ENCODE data around the gene ATF3. TPM values are rescaled to one million over a fixed set of nuclear protein-coding genes. Genes with fewer than 3 reads are reported as not detected.
"Not testable (repeated sequence)": the region's sequence is repeated elsewhere in the genome, so short reads cannot be mapped to it uniquely, and the experiment has no call there.

The ATF3 gene
- total RNA-seq, 1 donor from 2014 or later: 28.9 TPM

- Histone ChIP-seq H3K4me3 (no peak overlapping the region), H3K36me3 (no peaks in the 10 kb centered on the region), H3K4me1 (peaks cover 44% of the 10 kb centered on the region), H3K27me3 (no peaks in the 10 kb centered on the region), H3K9me3 (no peaks in the 10 kb centered on the region), H3K27ac (no peak overlapping the region)
- TF ChIP-seq, protein P1, sequence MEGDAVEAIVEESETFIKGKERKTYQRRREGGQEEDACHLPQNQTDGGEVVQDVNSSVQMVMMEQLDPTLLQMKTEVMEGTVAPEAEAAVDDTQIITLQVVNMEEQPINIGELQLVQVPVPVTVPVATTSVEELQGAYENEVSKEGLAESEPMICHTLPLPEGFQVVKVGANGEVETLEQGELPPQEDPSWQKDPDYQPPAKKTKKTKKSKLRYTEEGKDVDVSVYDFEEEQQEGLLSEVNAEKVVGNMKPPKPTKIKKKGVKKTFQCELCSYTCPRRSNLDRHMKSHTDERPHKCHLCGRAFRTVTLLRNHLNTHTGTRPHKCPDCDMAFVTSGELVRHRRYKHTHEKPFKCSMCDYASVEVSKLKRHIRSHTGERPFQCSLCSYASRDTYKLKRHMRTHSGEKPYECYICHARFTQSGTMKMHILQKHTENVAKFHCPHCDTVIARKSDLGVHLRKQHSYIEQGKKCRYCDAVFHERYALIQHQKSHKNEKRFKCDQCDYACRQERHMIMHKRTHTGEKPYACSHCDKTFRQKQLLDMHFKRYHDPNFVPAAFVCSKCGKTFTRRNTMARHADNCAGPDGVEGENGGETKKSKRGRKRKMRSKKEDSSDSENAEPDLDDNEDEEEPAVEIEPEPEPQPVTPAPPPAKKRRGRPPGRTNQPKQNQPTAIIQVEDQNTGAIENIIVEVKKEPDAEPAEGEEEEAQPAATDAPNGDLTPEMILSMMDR (IDR thresholded peaks at IDR 0.05): no peak
- no peak for ATAC-seq
- intact Hi-C loops (cut with DNase I): no loop called here
- no peak for DNase-seq
Measured at GRCh38 chr1:212633161-212633560, 24.6 kb downstream of the ATF3 start.

DNA sequence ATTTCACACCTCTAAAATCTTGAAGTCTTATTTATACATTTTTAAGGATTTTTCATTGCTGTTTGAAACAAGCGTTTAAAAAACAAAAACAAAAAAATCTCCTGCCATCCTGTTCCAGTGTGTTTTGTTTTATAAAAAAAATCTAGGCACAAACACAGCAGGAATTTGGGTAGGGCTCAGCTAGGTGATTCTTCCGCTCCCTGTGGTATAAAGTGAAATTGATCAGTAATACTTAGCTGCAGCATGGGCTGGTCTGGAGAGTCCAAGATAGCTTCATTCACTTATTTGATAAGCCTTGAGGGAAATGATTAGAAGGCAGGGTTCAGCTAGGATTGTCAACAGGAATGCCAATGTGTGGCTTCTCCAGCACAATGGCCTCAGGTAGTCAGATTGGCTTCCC is 25.7 kb downstream of the ATF3 start:
- DNase-seq (no peak), ATAC-seq (no peak)
- Histone ChIP-seq H3K36me3 (no peaks in the 10 kb centered on the region), H3K4me3 (no peak overlapping the region), H3K9me3 (no peaks in the 10 kb centered on the region), H3K4me1 (peaks cover 55% of the 10 kb centered on the region), H3K27me3 (no peaks in the 10 kb centered on the region), H3K27ac (no peak overlapping the region)
- intact Hi-C loops (cut with DNase I): no loop called here
- TF ChIP-seq, protein P1 (IDR thresholded peaks at IDR 0.05): no peak

DNA sequence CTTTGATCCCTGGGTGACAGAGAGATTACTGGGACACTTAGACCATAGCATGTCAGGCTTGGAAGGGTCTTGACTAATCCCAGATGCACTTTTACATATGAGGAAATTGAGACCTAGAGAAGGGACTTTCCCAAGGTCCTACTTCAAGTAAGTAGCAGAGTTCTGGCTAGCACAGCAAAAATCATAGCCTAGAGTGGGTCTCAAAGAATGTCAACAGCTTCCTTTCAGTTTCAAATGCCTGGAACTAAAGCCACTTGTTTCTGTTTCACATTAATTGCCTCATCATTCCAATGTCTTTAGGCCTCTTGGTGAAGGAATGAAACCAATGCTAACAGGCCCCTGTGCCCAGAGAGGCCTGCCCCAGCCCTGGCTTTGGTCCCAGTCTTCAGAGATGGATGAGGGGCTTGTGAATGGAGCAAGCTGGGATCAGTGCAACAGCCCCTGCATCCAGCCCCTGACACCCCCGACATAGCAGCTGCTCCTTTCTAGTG is 26.6 kb downstream of the ATF3 start:
- DNase-seq (peak; percentile 68), ATAC-seq (peak; percentile 68)
- Histone ChIP-seq H3K4me3 (no peak overlapping the region), H3K27ac (peak overlapping the region; percentile 84), H3K9me3 (no peaks in the 10 kb centered on the region), H3K36me3 (no peaks in the 10 kb centered on the region), H3K4me1 (peaks cover 49% of the 10 kb centered on the region), H3K27me3 (no peaks in the 10 kb centered on the region)
- TF ChIP-seq, protein P1 (IDR thresholded peaks at IDR 0.05): no peak
- intact Hi-C loops (cut with DNase I): no loop called here

GRCh38 chr1:212637902-212638301 is 29.3 kb downstream of the ATF3 start:
- no peaks in the 10 kb centered on the region for H3K27me3 ChIP-seq
- H3K27ac ChIP-seq: peak overlapping the region; percentile 76
- intact Hi-C loops (cut with DNase I): no loop called here
- TF ChIP-seq, protein P1 (IDR thresholded peaks at IDR 0.05): no peak
- H3K36me3 ChIP-seq: no peaks in the 10 kb centered on the region
- peak overlapping the region; percentile 25 for H3K4me3 ChIP-seq
- H3K4me1 ChIP-seq: peaks cover 47% of the 10 kb centered on the region
- no peaks in the 10 kb centered on the region for H3K9me3 ChIP-seq
- no peak for DNase-seq
- no peak for ATAC-seq

GRCh38 chr1:212638492-212639151 is 30.1 kb downstream of the ATF3 start:
- TF ChIP-seq, protein P1 (IDR thresholded peaks at IDR 0.05): no peak
- Histone ChIP-seq H3K4me3 (peak overlapping the region; percentile 25), H3K4me1 (peaks cover 47% of the 10 kb centered on the region), H3K27ac (peak overlapping the region; percentile 76), H3K36me3 (no peaks in the 10 kb centered on the region), H3K9me3 (no peaks in the 10 kb centered on the region), H3K27me3 (no peaks in the 10 kb centered on the region)
- DNase-seq (no peak), ATAC-seq (no peak)
- intact Hi-C loops (cut with DNase I): no loop called here

DNA sequence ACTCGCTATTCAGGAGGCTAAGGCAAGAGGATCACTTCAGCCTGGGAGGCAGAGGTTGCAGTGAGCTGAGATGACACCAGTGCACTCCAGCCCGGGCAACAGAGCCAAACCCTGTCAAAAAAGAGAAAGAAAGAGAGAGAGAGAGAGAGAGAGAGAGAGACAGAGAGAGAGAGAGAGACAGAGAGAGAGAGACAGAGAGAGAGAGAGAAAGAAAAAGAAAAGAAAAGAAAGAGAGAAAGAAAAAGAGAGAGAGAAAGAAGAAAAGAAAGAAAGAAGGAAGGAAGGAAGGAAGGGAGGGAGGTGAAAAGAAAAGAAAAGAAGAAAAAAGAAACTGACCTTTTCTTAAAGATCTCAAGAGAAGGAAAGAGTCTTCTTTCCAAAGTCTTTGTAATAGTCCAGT is 31.0 kb downstream of the ATF3 start:
- ATAC-seq: not testable (repeated sequence)

More for the DNA sequence above, 31.0 kb downstream of the ATF3 start:
- H3K27ac ChIP-seq; H3K9me3 ChIP-seq; H3K27me3 ChIP-seq; H3K36me3 ChIP-seq; H3K4me3 ChIP-seq; intact Hi-C loops (cut with DNase I); DNase-seq: not testable (repeated sequence)
- peaks cover 47% of the 10 kb centered on the region for H3K4me1 ChIP-seq
